ENCODE results near the gene OPTC. TPM values are rescaled to one million over a fixed set of nuclear protein-coding genes. Genes with fewer than 3 reads are reported as not detected.

The OPTC gene
- total and polyA plus RNA-seq, 9 of the 15 experiments (the other 6 are each of a cell fraction or from before 2014, with no cell fraction given), result not detected

DNA sequence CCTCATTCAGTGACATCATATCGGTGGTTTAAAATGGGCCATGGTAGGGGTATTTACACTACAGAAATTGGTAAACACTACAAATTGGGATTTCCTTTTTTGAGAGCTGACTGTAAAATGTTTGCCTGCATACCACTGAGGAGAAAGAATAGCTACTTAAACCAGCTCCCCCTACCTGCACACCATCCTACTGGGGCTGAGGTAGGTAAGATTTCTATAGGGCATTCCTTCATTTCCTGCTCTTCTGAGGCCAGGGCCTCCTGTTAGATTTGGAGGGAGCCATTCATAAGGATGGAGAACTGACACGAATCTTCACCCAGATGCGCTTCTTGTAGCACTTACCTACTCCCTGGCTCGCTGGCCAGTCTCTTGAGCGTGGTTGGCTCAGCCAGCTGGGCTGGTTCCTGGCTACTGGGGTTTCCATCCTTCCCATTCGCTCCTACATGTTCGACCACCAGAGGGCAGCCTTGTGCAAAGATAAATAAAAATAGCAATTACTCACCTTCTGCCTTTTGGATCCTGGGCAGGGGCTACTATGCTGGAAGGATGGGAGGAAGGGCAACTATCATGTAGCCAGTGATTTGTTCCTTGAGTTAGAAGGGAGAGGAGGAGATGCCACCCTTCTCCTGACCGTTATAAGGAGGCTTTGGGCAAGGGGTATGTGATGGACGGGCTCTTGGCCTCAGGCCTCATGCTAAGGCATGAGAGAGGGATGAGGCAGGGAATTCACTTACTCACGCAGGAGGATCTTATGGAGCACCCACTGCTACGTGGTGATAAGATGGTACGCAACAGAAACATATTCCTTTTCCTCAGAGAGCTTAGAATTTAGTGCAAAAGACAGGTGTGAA is 10.7 kb downstream of the OPTC start (continued):
- TF ChIP-seq, protein P1, sequence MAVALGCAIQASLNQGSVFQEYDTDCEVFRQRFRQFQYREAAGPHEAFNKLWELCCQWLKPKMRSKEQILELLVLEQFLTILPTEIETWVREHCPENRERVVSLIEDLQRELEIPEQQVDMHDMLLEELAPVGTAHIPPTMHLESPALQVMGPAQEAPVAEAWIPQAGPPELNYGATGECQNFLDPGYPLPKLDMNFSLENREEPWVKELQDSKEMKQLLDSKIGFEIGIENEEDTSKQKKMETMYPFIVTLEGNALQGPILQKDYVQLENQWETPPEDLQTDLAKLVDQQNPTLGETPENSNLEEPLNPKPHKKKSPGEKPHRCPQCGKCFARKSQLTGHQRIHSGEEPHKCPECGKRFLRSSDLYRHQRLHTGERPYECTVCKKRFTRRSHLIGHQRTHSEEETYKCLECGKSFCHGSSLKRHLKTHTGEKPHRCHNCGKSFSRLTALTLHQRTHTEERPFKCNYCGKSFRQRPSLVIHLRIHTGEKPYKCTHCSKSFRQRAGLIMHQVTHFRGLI (CRISPR knock-in tag; IDR thresholded peaks at IDR 0.05), result no peak
- TF ChIP-seq HNRNPK (IDR thresholded peaks at IDR 0.05; ENCODE audit: low read depth, low read length, poor library complexity, severe bottlenecking) (no peak), ZNF696 (CRISPR knock-in tag; conservative IDR thresholded peaks at IDR 0.05) (no peak), RFX7 (CRISPR knock-in tag; IDR thresholded peaks at IDR 0.05) (no peak), MAFF (IDR thresholded peaks at IDR 0.05; ENCODE audit: low read length) (no peak), SNIP1 (IDR thresholded peaks at IDR 0.05; ENCODE audit: low read depth) (no peak), PRPF4 (IDR thresholded peaks at IDR 0.05; ENCODE audit: insufficient read depth, low read depth, low read length, poor library complexity, severe bottlenecking) (no peak), TBP (optimal IDR thresholded peaks at IDR 0.05; ENCODE audit: low read depth, low read length) (no peak), ZNF507 (tag; conservative IDR thresholded peaks at IDR 0.05) (no peak), ZNF140 (CRISPR knock-in tag; IDR thresholded peaks at IDR 0.05) (no peak), NFXL1 (CRISPR knock-in tag; IDR thresholded peaks at IDR 0.05) (no peak), NONO (IDR thresholded peaks at IDR 0.05; ENCODE audit: low read depth in 2 of 2, low read length in 1 of 2) (no peak), CREBBP (IDR thresholded peaks at IDR 0.05; ENCODE audit: low read depth, low read length) (no peak)
- TF ChIP-seq, protein P2, sequence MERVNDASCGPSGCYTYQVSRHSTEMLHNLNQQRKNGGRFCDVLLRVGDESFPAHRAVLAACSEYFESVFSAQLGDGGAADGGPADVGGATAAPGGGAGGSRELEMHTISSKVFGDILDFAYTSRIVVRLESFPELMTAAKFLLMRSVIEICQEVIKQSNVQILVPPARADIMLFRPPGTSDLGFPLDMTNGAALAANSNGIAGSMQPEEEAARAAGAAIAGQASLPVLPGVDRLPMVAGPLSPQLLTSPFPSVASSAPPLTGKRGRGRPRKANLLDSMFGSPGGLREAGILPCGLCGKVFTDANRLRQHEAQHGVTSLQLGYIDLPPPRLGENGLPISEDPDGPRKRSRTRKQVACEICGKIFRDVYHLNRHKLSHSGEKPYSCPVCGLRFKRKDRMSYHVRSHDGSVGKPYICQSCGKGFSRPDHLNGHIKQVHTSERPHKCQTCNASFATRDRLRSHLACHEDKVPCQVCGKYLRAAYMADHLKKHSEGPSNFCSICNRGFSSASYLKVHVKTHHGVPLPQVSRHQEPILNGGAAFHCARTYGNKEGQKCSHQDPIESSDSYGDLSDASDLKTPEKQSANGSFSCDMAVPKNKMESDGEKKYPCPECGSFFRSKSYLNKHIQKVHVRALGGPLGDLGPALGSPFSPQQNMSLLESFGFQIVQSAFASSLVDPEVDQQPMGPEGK (CRISPR knock-in tag; IDR thresholded peaks at IDR 0.05; ENCODE audit: borderline replicate concordance), result no peak
- TF ChIP-seq, protein P3, sequence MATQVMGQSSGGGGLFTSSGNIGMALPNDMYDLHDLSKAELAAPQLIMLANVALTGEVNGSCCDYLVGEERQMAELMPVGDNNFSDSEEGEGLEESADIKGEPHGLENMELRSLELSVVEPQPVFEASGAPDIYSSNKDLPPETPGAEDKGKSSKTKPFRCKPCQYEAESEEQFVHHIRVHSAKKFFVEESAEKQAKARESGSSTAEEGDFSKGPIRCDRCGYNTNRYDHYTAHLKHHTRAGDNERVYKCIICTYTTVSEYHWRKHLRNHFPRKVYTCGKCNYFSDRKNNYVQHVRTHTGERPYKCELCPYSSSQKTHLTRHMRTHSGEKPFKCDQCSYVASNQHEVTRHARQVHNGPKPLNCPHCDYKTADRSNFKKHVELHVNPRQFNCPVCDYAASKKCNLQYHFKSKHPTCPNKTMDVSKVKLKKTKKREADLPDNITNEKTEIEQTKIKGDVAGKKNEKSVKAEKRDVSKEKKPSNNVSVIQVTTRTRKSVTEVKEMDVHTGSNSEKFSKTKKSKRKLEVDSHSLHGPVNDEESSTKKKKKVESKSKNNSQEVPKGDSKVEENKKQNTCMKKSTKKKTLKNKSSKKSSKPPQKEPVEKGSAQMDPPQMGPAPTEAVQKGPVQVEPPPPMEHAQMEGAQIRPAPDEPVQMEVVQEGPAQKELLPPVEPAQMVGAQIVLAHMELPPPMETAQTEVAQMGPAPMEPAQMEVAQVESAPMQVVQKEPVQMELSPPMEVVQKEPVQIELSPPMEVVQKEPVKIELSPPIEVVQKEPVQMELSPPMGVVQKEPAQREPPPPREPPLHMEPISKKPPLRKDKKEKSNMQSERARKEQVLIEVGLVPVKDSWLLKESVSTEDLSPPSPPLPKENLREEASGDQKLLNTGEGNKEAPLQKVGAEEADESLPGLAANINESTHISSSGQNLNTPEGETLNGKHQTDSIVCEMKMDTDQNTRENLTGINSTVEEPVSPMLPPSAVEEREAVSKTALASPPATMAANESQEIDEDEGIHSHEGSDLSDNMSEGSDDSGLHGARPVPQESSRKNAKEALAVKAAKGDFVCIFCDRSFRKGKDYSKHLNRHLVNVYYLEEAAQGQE (IDR thresholded peaks at IDR 0.05; ENCODE audit: borderline replicate concordance), result peak; percentile 88
- TF ChIP-seq, protein P3 (CRISPR knock-in tag; IDR thresholded peaks at IDR 0.05; ENCODE audit: low read depth), result no peak

Data from K562 (cell line).